HFFc6 (cell line): ENCODE results near the gene ACSF2. TPM values are rescaled to one million over a fixed set of nuclear protein-coding genes. Genes with fewer than 3 reads are reported as not detected.

Experiments
- DNase-seq: peaks from one replicate; pipeline ENCODE4 v3.0.0-alpha.2; 2018
- H3K27ac Mint-ChIP-seq: 2 replicates; pipeline ENCODE4 v1.8.0; 2020; ENCODE audit warnings: mild to moderate bottlenecking, mixed read lengths
- H3K27me3 Mint-ChIP-seq: 2 replicates; pipeline ENCODE4 v1.8.0; 2021; ENCODE audit warnings: mild to moderate bottlenecking, moderate library complexity, mixed read lengths; ENCODE audit not compliant: insufficient read depth
- H3K36me3 Mint-ChIP-seq: 2 replicates; pipeline ENCODE4 v1.8.0; 2021; ENCODE audit warnings: low read depth, mixed read lengths
- H3K4me1 Mint-ChIP-seq: 2 replicates; pipeline ENCODE4 v1.8.0; 2020; ENCODE audit warnings: low read depth, mixed read lengths
- H3K4me3 Mint-ChIP-seq: 2 replicates; pipeline ENCODE4 v1.8.0; 2020; ENCODE audit warnings: mild to moderate bottlenecking, moderate library complexity, mixed read lengths
- H3K9me3 Mint-ChIP-seq: 2 replicates; pipeline ENCODE4 v1.8.0; 2020; ENCODE audit warnings: mild to moderate bottlenecking, mixed read lengths
- total RNA-seq, 6 experiments: library from RNA; stranded (reverse); fragmentation: NEBNext Ultra II Directional; extraction: Animal tissue kit (Norgen Biotek cat#: 25700); gene quantifications; 2 replicates in 1 of 6; 3 replicates in 5 of 6; pipeline ENCODE4 v1.2.3, GENCODE V29; 2021
- TF ChIP-seq, protein P1 (sequence below): fragments of 200-600 bp; sonication (generic); IDR thresholded peaks from 2 replicates; pipeline ENCODE4 v1.5.0; 2021; ENCODE audit warnings: antibody characterized with exemption, mild to moderate bottlenecking

The ACSF2 gene
- total RNA-seq, 6 experiments from 2014 or later: 15.3 to 23.3 (median 17.5) TPM

DNA sequence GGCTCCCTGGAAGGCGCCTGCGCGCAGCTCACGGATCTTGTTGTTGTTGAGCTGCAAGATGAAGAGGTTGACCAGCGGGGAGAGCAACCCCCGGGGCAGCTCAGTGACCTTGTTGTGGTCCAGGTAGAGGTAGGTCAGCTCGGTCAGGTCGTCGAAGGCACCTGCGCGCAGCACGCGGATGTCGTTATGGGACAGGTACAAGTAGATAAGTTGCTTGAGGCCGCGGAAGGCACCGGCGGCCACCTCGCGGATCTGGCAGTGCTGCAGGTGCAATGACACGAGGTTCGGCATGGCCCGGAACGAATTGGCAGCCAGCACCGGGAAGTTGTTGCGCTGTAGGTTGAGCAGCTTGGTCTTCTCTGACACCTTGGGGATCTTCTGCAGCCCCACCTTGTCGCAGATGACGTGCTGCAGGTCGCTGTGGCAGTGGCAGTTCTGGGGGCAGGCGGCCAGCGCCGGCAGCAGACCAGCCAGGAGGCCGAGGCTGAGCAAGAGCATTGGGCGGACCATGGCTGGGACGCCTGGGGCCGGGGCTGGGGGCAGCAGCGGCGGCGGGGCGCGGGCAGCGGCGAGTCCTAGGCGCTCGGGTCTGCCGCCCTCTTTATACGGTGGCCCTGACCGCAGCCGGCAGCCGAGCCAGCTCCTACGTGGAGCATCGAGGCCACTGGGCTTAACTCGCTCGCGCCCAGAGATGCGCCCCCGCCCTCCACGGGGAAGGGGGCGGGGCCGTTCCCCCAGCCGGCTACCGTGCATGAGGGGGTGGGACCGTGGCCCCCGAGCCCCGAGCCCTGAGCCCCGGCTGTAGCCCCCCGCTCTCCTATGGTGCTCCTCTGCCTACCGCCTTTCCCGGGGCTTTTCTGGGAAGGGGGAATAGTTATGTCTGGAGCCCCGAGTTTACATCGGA is 42.5 kb downstream of the ACSF2 start, which contains the start of gene CHAD:
CHAD (minus strand) TSS at position 577 of the 904 bp plus-strand sequence; CDS start at position 510, 67 bp downstream.
- no peaks in the 10 kb centered on the region for H3K4me1 Mint-ChIP-seq
- no peaks in the 10 kb centered on the region for H3K9me3 Mint-ChIP-seq
- H3K36me3 Mint-ChIP-seq: no peaks in the 10 kb centered on the region; the same call in 1 of the 2 replicates
- H3K27me3 Mint-ChIP-seq: peaks cover 27% of the 10 kb centered on the region
- no peak within 1 kb of the TSS for H3K27ac Mint-ChIP-seq
- H3K4me3 Mint-ChIP-seq: no peak within 1 kb of the TSS; the same call in 1 of the 2 replicates
- DNase-seq: no peak
- TF ChIP-seq, protein P1, sequence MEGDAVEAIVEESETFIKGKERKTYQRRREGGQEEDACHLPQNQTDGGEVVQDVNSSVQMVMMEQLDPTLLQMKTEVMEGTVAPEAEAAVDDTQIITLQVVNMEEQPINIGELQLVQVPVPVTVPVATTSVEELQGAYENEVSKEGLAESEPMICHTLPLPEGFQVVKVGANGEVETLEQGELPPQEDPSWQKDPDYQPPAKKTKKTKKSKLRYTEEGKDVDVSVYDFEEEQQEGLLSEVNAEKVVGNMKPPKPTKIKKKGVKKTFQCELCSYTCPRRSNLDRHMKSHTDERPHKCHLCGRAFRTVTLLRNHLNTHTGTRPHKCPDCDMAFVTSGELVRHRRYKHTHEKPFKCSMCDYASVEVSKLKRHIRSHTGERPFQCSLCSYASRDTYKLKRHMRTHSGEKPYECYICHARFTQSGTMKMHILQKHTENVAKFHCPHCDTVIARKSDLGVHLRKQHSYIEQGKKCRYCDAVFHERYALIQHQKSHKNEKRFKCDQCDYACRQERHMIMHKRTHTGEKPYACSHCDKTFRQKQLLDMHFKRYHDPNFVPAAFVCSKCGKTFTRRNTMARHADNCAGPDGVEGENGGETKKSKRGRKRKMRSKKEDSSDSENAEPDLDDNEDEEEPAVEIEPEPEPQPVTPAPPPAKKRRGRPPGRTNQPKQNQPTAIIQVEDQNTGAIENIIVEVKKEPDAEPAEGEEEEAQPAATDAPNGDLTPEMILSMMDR: no peak

DNA sequence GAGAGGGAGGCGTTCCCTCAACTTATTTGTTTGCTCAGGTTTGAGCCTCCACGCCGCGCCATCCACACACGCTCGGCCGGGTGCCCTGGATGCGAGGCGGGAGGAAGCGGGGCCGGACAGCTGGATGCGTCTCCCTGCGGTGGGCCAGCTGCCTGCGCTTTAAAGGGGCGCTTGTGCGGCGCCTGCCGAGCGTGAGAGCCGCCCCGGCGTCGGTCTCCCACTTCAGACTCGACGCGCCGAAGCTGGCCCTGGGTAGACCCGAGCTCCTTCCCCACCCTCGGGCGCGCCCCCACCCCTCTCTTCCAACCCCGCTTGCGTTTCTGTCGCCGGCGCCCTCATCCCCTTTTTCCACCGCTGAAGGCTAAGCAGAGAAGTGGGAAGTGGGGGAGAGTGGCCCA is 43.2 kb downstream of the ACSF2 start:
- Mint-ChIP-seq H3K27ac (no peak overlapping the region), H3K27me3 (peaks cover 28% of the 10 kb centered on the region), H3K36me3 (no peaks in the 10 kb centered on the region; the same call in 1 of the 2 replicates), H3K4me1 (no peaks in the 10 kb centered on the region), H3K9me3 (no peaks in the 10 kb centered on the region), H3K4me3 (no peak overlapping the region)
- TF ChIP-seq, protein P1: no peak
- no peak for DNase-seq

DNA sequence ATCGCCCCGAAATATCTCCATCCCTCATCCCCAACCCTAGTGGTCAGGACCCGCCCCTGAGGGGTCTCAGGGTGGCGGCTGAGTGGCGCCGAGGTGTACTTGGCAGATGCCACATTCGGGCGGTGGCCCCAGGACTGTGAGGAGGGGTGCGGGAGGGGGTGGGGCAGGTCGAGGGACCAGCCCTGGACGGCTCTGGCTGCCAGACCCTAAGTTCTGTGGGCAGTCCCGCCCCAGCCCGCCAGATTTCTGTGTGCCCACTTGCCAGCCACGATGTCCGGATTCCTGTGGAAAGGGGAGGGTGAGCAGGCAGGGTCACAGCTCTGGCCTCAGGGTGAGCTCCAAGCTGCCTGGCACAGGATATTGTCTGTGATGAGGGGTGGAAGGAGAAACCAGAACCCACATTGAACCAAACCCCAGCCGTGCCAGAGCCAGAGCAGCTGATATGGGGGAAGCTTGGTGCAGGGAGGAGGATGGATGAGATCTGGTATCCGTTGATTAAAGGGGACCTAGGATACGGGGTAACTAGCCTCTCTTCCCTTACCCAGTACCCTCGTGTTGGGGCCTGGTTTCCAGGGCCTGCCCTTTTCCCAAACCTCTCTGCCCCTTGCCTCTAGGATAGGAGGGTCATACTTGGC is 43.8 kb downstream of the ACSF2 start:
- no peaks in the 10 kb centered on the region for H3K4me1 Mint-ChIP-seq
- H3K27me3 Mint-ChIP-seq: peaks cover 23% of the 10 kb centered on the region
- no peak for DNase-seq
- no peaks in the 10 kb centered on the region; the same call in 1 of the 2 replicates for H3K36me3 Mint-ChIP-seq
- no peak overlapping the region for H3K4me3 Mint-ChIP-seq
- no peak overlapping the region for H3K27ac Mint-ChIP-seq
- TF ChIP-seq, protein P1: no peak
- no peaks in the 10 kb centered on the region for H3K9me3 Mint-ChIP-seq

DNA sequence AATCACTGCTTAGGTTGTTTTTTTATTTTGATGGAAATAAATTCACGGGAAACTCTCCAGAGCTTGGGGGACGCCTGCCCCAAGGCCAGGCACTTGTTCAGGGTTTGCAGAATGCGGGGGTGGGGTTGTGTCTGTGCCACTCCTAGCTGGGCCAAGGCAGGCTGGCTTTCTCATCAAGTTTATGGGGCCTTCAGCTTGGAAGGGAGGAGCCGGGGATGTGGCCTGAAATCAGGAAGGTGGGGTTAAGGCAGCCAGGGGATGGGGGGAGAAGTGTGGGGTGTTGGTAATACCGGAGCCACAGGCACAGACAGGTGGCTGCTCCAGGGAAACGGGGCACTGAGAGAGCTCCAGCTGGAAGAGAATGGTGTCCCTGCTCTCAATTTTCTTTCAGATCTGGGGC is 44.4 kb downstream of the ACSF2 start:
- no peaks in the 10 kb centered on the region; the same call in 1 of the 2 replicates for H3K36me3 Mint-ChIP-seq
- peaks cover 20% of the 10 kb centered on the region for H3K27me3 Mint-ChIP-seq
- H3K9me3 Mint-ChIP-seq: no peaks in the 10 kb centered on the region
- no peaks in the 10 kb centered on the region for H3K4me1 Mint-ChIP-seq
- no peak for DNase-seq
- H3K27ac Mint-ChIP-seq: no peak overlapping the region
- TF ChIP-seq, protein P1: no peak
- H3K4me3 Mint-ChIP-seq: no peak overlapping the region

DNA sequence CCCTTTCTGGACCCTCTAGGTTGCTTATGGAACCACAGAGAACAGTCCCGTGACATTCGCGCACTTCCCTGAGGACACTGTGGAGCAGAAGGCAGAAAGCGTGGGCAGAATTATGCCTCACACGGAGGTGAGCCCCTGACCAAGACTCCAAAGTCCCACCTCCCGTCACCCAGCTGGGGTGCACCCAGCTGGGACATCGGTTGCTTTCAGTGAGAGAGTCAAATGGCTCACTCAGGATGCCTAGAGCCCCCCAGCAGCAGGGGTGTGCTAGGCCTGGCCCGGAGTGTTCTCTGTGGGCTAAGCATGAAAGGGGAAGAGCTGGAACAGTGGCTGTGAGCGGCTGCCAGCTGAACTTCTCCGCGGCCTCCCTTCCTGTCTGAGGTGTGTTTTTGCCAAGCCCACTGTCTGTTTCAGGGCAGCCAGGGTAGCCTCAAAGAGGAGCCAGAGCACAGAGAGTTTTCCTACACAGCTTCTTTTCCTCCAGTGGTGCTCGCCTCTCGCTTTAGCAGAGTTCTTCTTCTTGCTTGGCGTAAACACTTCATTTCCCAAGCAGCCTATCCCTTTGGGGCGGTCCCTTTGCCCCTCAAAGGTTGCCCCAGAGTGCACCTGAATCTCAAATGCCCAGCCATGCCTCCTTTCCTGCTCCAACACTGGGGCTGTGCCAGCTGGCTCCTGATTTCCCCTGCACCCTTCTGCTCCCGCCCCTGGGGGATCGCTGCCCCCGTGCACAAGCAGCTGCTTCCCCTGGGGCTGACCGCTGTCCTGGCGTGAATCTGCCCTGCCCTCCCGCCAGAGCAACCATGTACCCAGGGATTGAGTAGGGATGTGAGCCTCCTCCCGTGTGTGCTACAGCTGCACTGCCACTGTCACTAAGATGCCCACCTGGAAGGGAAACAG is 45.2 kb downstream of the ACSF2 start:
- Mint-ChIP-seq H3K4me3 (no peak overlapping the region), H3K27me3 (peaks cover 20% of the 10 kb centered on the region)
- TF ChIP-seq, protein P1: no peak

More for the DNA sequence above, 45.2 kb downstream of the ACSF2 start:
- no peak for DNase-seq
- Mint-ChIP-seq H3K9me3 (no peaks in the 10 kb centered on the region), H3K4me1 (no peaks in the 10 kb centered on the region), H3K36me3 (no peaks in the 10 kb centered on the region; the same call in 1 of the 2 replicates), H3K27ac (no peak overlapping the region)
